CD8-positive, alpha-beta memory T cell (primary cell): ENCODE results near the gene FNDC3B. TPM values are rescaled to one million over a fixed set of nuclear protein-coding genes. Genes with fewer than 3 reads are reported as not detected.

ENCODE experiments used
- CTCF ChIA-PET: fragments of 350-600 bp; sonication (Branson Sonifier 250); formaldehyde crosslinking; loops from one replicate; lab custom pipeline; 2021; ENCODE audit warnings: antibody characterized with exemption; lab: Charles Lee
- POLR2A ChIA-PET: fragments of 350-600 bp; sonication (Branson Sonifier 250); formaldehyde crosslinking; loops from one replicate; lab custom pipeline; 2021; ENCODE audit warnings: antibody characterized with exemption; lab: Charles Lee
- DNase-seq, 5 donors: peaks; one replicate each; pipeline versions ENCODE4 v3.0.0 to v3.0.0-alpha.2; 2020 to 2022; ENCODE audit warnings: mixed read lengths in 1 of 5
- H3K27ac ChIP-seq: one replicate; pipeline ENCODE4 v1.7.0; 2013; ENCODE audit warnings: low read depth, mild to moderate bottlenecking, low read length, moderate library complexity
- H3K27me3 ChIP-seq: 2 replicates; pipeline ENCODE4 v1.7.0; 2013; ENCODE audit warnings: low read length, mild to moderate bottlenecking; ENCODE audit not compliant: insufficient read depth, poor library complexity, severe bottlenecking
- H3K36me3 ChIP-seq: 2 replicates; pipeline ENCODE4 v1.7.0; 2013; ENCODE audit warnings: mild to moderate bottlenecking, low read length, moderate library complexity; ENCODE audit not compliant: insufficient read depth
- H3K4me1 ChIP-seq: 2 replicates; pipeline ENCODE4 v1.7.0; 2013; ENCODE audit warnings: mild to moderate bottlenecking, low read length, moderate library complexity; ENCODE audit not compliant: insufficient read depth
- H3K4me3 ChIP-seq: 2 replicates; pipeline ENCODE4 v1.7.0; 2013; ENCODE audit warnings: mild to moderate bottlenecking, low read length
- H3K9me3 ChIP-seq: 2 replicates; pipeline ENCODE4 v1.7.0; 2013; ENCODE audit warnings: mild to moderate bottlenecking, low read length
- H3K27ac Mint-ChIP-seq, 8 donors: one replicate each; pipeline ENCODE4 v1.8.0; 2020 to 2021; ENCODE audit warnings: mixed read lengths in 8 of 8, mild to moderate bottlenecking in 6 of 8, inconsistent platforms in 3 of 8, moderate library complexity in 3 of 8
- H3K27me3 Mint-ChIP-seq, 2 donors: one replicate each; pipeline ENCODE4 v1.8.0; 2020 to 2021; ENCODE audit warnings: mixed read lengths in 2 of 2, mild to moderate bottlenecking in 1 of 2, moderate library complexity in 1 of 2
- H3K36me3 Mint-ChIP-seq, 3 donors: one replicate each; pipeline ENCODE4 v1.8.0; 2020 to 2021; ENCODE audit warnings: mixed read lengths in 3 of 3, inconsistent platforms in 1 of 3, mild to moderate bottlenecking in 1 of 3
- H3K4me1 Mint-ChIP-seq, 3 donors: one replicate each; pipeline ENCODE4 v1.8.0; 2020 to 2021; ENCODE audit warnings: mixed read lengths in 3 of 3, inconsistent platforms in 1 of 3, mild to moderate bottlenecking in 1 of 3
- H3K4me3 Mint-ChIP-seq, 7 donors: one replicate each; pipeline ENCODE4 v1.8.0; 2020 to 2021; ENCODE audit warnings: mixed read lengths in 7 of 7, mild to moderate bottlenecking in 6 of 7, moderate library complexity in 4 of 7, inconsistent platforms in 2 of 7
- H3K9me3 Mint-ChIP-seq, 5 donors: one replicate each; pipeline ENCODE4 v1.8.0; 2020 to 2022; ENCODE audit warnings: mixed read lengths in 5 of 5, mild to moderate bottlenecking in 3 of 5, moderate library complexity in 2 of 5, inconsistent platforms in 1 of 5
- polyA plus RNA-seq: library from polyadenylated mRNA; unstranded; fragments of 300-500 nt; fragmentation: Illumina TruSeq; gene quantifications from one replicate; pipeline ENCODE4 v1.2.3, GENCODE V29; 2021
- total RNA-seq, 2 experiments: library from RNA; stranded (reverse); gene quantifications; one replicate each; pipeline ENCODE4 v1.2.3, GENCODE V29; 2021

FNDC3B gene
- total and polyA plus RNA-seq, 3 experiments from 2014 or later, result 8.7 to 18.6 (median 17.4) TPM

DNA sequence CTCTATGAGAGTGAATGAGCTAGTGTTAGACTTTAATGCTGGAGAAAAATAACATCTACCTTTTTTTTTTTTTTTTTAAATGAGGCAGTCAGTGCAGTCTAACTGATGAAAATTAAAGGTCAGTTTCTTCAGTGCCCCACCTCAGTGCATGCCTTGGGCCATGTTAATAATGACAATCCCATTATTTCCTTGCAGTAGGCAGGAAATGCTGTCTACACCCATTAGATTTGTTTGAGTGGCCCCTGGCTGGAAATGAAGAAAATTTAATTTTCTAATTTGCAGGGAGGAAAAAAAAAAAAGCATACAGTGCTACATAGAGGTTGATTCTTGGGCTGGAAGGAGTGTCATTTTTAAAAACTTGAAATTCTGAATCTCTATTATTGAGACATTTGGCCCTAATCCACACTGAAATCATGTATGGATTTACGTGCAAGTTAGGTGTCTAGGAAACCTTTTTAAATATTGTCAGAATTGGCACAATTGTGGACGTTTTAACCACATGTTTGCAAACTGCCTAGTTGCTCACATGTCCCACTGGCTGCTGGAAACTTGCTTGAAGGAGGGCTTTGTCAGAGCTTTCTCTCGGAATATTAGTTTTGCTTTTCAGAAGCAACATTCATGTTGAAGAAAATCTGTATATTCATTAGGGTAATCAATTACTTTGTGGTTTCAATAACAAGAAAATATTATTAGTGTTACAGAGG lies 18.4 kb downstream of the FNDC3B start:
- ChIA-PET POLR2A (interaction anchor here (0.6 kb wide), 1 partner anchor 125 kb away, joined by 7 read pairs; no protein-coding TSS in a partner anchor), CTCF (no interaction called here)
- Histone ChIP-seq H3K27me3 (no peaks in the 10 kb centered on the region), H3K27ac (no peak overlapping the region), H3K4me1 (peaks cover 17% of the 10 kb centered on the region), H3K4me3 (no peak overlapping the region), H3K9me3 (no peaks in the 10 kb centered on the region), H3K36me3 (no peaks in the 10 kb centered on the region)
- Mint-ChIP-seq H3K27ac (peak overlapping the region in 2 of 8 donors; percentile 22 to 47), H3K4me1 (peaks cover 40 to 57% (median 57%) of the 10 kb centered on the region in 3 donors), H3K9me3 (no peaks in the 10 kb centered on the region), H3K36me3 (peaks cover 0 to 2% (median 0%) of the 10 kb centered on the region in 3 donors), H3K4me3 (no peak overlapping the region), H3K27me3 (no peaks in the 10 kb centered on the region)
- DNase-seq, result no peak

DNA sequence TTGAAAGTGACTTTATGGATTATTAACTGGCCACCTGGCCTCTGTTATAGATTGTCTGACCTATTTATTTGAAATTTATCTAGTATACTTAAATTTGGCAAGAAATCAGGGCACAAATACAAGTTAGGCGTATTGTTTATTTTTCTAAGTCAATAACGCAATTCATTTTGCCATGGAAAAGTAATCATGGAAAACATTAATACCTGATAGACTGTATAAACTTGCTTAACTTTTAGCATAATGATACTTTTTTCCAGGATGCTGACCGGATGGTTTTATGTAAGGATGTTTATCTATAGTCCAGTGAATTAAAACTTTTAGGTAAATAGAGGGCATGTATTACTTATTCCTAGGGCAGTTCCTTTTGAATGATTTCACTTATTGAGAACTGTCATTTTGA lies 20.2 kb downstream of the FNDC3B start:
- Mint-ChIP-seq H3K27me3 (no peaks in the 10 kb centered on the region), H3K4me3 (no peak overlapping the region), H3K4me1 (peaks cover 36 to 62% (median 47%) of the 10 kb centered on the region in 3 donors), H3K27ac (no peak overlapping the region), H3K9me3 (no peaks in the 10 kb centered on the region), H3K36me3 (peaks cover 2 to 6% (median 3%) of the 10 kb centered on the region in 3 donors)
- ChIA-PET CTCF (no interaction called here), POLR2A (no interaction called here)
- Histone ChIP-seq H3K27ac (no peak overlapping the region), H3K9me3 (no peaks in the 10 kb centered on the region), H3K4me3 (no peak overlapping the region), H3K4me1 (peaks cover 15% of the 10 kb centered on the region), H3K36me3 (no peaks in the 10 kb centered on the region), H3K27me3 (no peaks in the 10 kb centered on the region)
- DNase-seq, result no peak

DNA sequence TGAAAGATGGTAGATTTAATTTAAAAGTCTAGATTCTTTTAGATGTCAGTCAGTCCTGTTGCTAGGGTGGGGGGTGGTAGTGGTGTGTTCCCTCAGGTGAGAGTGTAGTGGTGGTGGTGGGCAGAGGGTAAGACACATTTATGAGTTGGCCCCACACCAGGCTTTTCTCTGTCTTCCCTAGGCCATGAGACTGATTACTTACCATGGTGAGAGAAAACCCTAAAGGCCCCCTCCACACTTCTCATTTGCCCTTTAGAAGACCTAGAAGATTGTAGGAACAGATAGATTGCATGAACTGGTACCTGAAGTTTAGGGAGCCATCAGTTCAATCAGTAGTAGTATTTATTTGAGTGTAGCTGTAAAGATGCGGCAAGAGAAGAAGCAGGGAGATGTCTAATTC lies 20.9 kb downstream of the FNDC3B start:
- H3K27ac Mint-ChIP-seq, result peak overlapping the region in 1 of 8 donors; percentile 61
- peaks cover 2 to 6% (median 3%) of the 10 kb centered on the region in 3 donors for H3K36me3 Mint-ChIP-seq
- Histone ChIP-seq H3K4me3 (no peak overlapping the region), H3K27ac (no peak overlapping the region), H3K4me1 (peaks cover 8% of the 10 kb centered on the region), H3K9me3 (no peaks in the 10 kb centered on the region), H3K36me3 (no peaks in the 10 kb centered on the region), H3K27me3 (no peaks in the 10 kb centered on the region)
- ChIA-PET POLR2A (no interaction called here), CTCF (no interaction called here)
- peaks cover 29 to 55% (median 43%) of the 10 kb centered on the region in 3 donors for H3K4me1 Mint-ChIP-seq
- H3K9me3 Mint-ChIP-seq, result no peaks in the 10 kb centered on the region
- no peak for DNase-seq
- no peaks in the 10 kb centered on the region for H3K27me3 Mint-ChIP-seq
- H3K4me3 Mint-ChIP-seq, result no peak overlapping the region

DNA sequence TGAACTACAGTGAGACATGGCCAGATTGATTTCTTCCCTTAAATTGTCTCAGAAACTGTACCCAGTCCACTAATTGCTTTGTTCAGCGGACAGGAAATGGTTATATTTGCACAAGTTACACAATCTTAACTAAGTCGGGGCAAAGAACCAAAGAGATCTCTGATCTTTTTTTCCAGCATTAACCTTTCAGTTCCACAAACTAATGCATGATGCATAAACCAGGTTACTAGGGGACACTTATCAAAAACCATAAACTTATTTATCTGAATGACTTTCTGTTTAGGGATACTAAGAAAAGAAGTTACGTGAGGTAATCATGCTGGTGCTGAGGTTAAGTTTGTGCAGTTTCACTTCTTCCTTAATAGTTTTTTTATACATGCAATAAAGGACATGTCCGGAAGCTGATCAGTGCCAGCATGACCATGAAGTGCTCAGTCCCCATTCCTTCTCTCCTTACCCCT lies 22.4 kb downstream of the FNDC3B start:
- no peaks in the 10 kb centered on the region for H3K9me3 Mint-ChIP-seq
- H3K36me3 ChIP-seq, result no peaks in the 10 kb centered on the region
- H3K27me3 ChIP-seq, result no peaks in the 10 kb centered on the region
- no peak overlapping the region for H3K4me3 ChIP-seq
- ChIA-PET POLR2A (no interaction called here), CTCF (no interaction called here)
- H3K27ac ChIP-seq, result no peak overlapping the region
- no peak overlapping the region for H3K27ac Mint-ChIP-seq
- peaks cover 13% of the 10 kb centered on the region for H3K4me1 ChIP-seq
- peaks cover 24 to 56% (median 44%) of the 10 kb centered on the region in 3 donors for H3K4me1 Mint-ChIP-seq
- no peaks in the 10 kb centered on the region for H3K27me3 Mint-ChIP-seq
- H3K36me3 Mint-ChIP-seq, result peaks cover 0 to 6% (median 3%) of the 10 kb centered on the region in 3 donors
- H3K9me3 ChIP-seq, result no peaks in the 10 kb centered on the region
- no peak for DNase-seq
- peak overlapping the region in 2 of 7 donors; percentile 30 to 36 for H3K4me3 Mint-ChIP-seq

DNA sequence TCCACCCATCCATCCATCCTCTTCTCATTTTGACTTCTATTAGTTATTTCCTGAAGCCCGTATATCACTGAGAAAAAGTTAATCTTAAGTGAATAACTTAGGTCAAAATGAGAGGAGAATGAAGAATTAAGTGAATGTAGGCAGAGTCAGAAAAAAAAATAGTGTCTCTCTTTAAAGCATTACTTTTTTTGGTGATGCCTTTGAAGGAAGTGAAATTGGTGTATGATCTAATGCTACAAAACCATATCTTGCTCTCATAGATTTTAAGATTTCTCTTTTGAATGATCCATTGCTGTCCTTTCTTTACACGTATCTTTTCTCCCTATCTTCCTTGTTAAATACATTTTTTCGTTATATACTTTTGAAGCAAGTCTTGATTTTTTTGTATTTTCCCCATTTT lies 23.4 kb downstream of the FNDC3B start:
- Histone ChIP-seq H3K9me3 (no peaks in the 10 kb centered on the region), H3K27ac (no peak overlapping the region), H3K4me3 (no peak overlapping the region), H3K36me3 (no peaks in the 10 kb centered on the region), H3K27me3 (no peaks in the 10 kb centered on the region), H3K4me1 (peaks cover 23% of the 10 kb centered on the region)
- CTCF ChIA-PET, result no interaction called here
- H3K4me3 Mint-ChIP-seq, result no peak overlapping the region
- peaks cover 0 to 6% (median 3%) of the 10 kb centered on the region in 3 donors for H3K36me3 Mint-ChIP-seq
- peak overlapping the region in 1 of 8 donors; percentile 26 for H3K27ac Mint-ChIP-seq
- H3K4me1 Mint-ChIP-seq, result peaks cover 22 to 56% (median 43%) of the 10 kb centered on the region in 3 donors
- DNase-seq, result no peak
- H3K9me3 Mint-ChIP-seq, result no peaks in the 10 kb centered on the region
- no peaks in the 10 kb centered on the region for H3K27me3 Mint-ChIP-seq
- POLR2A ChIA-PET, result no interaction called here

DNA sequence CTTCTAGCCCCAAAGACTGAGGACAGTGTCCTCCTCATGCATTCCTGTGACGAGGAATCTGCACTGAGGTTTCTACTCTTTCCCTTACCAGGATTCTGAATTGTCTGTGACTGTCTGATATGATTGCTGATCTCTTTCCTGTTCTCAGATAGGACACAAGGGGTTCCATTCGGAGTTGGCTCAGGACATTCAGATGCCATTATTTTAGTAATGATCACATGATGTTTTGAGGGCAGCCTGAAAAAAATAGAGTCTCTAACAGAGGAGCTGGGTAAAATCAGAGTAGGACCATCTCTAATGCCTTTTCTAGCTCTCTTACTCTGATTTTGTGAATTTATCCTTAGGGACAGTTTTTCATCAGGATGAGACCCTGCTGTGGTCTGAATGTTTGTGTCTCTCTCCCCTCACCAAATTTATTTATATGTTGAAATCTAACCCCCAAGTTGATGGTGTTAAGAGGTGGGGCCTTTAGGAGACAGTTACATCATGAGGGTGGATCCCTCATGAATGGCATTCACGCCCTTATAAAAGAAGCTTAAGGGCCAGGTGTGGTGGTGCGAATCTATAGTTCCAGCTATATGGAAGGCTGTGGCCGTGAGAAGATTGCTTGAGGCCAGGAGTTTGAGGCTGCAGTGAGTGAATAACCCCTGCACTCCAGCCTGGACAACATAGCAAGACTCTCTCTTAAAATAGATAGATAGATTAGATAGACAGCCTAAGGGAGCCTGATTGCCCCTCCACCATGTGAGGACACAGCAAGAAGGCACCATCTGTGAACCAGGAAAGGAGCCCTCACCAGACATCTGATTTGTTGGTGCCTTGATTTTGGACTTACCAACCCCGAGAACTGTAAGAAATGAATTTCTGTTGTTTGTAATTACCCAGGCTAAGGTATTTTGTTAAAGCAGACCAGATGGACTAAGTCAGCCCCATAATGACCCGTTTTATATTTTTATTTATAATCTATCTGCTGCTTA lies 24.4 kb downstream of the FNDC3B start:
- no peaks in the 10 kb centered on the region for H3K9me3 ChIP-seq
- H3K27ac ChIP-seq, result no peak overlapping the region
- peaks cover 24% of the 10 kb centered on the region for H3K4me1 ChIP-seq
- peaks cover 0 to 1% of the 10 kb centered on the region in 2 donors for H3K27me3 Mint-ChIP-seq
- H3K4me1 Mint-ChIP-seq, result peaks cover 19 to 51% (median 42%) of the 10 kb centered on the region in 3 donors
- ChIA-PET CTCF (no interaction called here), POLR2A (no interaction called here)
- H3K27me3 ChIP-seq, result no peaks in the 10 kb centered on the region
- no peak overlapping the region for H3K4me3 Mint-ChIP-seq
- no peaks in the 10 kb centered on the region for H3K36me3 ChIP-seq
- peak overlapping the region in 1 of 8 donors; percentile 63 for H3K27ac Mint-ChIP-seq
- H3K4me3 ChIP-seq, result no peak overlapping the region
- no peak for DNase-seq
- peaks cover 0 to 2% (median 0%) of the 10 kb centered on the region in 5 donors for H3K9me3 Mint-ChIP-seq
- peaks cover 0 to 6% (median 3%) of the 10 kb centered on the region in 3 donors for H3K36me3 Mint-ChIP-seq

DNA sequence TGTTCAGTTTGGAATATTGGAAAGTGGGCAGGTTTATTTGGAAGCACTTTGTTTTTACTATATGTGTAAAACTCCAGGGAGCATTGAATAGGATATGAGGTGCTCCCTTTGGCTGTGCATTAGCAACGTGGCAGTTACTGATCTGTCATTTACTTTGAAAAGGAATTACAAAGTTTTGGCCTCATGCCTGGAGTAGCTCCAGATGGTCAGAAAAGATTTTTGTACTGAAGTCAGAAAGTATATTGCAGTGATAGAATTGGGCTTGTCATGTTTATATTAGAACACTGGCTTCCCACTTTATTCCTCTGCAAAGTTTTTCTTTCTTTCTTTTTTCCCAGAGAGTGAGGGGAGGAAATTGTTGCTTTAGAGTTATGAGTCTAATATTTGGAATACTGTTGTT lies 26.1 kb downstream of the FNDC3B start:
- H3K27ac Mint-ChIP-seq, result peak overlapping the region in 2 of 8 donors; percentile 15 to 29
- peaks cover 19 to 51% (median 42%) of the 10 kb centered on the region in 3 donors for H3K4me1 Mint-ChIP-seq
- Histone ChIP-seq H3K27ac (peak overlapping the region; percentile 52), H3K36me3 (no peaks in the 10 kb centered on the region), H3K9me3 (no peaks in the 10 kb centered on the region), H3K4me3 (no peak overlapping the region), H3K27me3 (no peaks in the 10 kb centered on the region), H3K4me1 (peaks cover 24% of the 10 kb centered on the region)
- peaks cover 0 to 2% (median 0%) of the 10 kb centered on the region in 5 donors for H3K9me3 Mint-ChIP-seq
- H3K4me3 Mint-ChIP-seq, result no peak overlapping the region
- CTCF ChIA-PET, result no interaction called here
- H3K27me3 Mint-ChIP-seq, result peaks cover 0 to 1% of the 10 kb centered on the region in 2 donors
- no peak for DNase-seq
- POLR2A ChIA-PET, result no interaction called here
- H3K36me3 Mint-ChIP-seq, result peaks cover 0 to 6% (median 3%) of the 10 kb centered on the region in 3 donors
